IPS-18c (cell line): Measurements from ENCODE around the gene SORCS3.

Experiments
- H3K4me3 ChIP-seq: 2 replicates; pipeline ENCODE4 v1.7.0; 2013; ENCODE audit warnings: low read depth, mild to moderate bottlenecking, low read length, moderate library complexity; ENCODE audit not compliant: insufficient read depth
- H3K9me3 ChIP-seq: one replicate; pipeline ENCODE4 v1.6.1; 2013; ENCODE audit warnings: mild to moderate bottlenecking, low read length, moderate library complexity; ENCODE audit not compliant: control insufficient read depth, insufficient read depth

The SORCS3 gene

DNA sequence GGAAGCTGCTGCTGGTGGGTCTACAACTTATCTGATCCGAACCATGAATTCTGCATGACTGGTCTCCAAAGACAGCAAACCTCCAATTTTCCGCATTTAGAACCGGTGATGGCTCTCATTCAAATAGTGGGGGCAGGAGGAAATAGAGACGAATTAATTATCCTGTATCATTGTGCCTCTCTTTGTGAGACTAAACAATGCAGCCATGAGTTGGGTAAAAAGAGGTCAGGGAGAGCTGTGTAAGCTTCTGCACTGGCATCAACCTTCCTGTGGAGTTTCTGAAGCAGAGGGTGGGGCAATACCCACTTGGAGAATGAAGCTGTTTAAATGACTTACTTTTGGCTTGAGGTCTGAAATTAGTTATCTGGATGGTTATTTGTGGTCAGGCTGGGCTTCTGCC lies 266.4 kb downstream of the SORCS3 start:
- no peaks in the 10 kb centered on the region for H3K9me3 ChIP-seq
- no peak overlapping the region for H3K4me3 ChIP-seq

DNA sequence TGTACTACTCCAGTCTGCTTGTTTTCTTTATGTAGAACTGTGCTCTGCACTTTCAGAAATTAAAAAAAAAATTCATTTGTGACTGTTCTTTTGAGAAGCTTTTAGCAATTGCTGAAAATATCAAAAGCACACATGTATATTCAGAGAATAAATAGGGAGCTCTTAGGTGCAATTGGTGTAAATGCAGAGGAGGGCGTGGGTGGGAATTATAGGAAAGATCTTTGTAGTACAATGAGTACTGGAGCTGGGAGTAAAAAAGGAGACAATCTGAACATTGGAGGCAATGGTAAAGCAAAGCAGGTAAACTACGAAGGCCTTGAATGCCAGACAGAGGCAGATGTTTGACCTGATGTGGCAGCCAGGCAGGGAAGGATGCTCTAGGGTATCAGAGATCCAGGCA lies 267.5 kb downstream of the SORCS3 start:
- Histone ChIP-seq H3K4me3 (no peak overlapping the region), H3K9me3 (no peaks in the 10 kb centered on the region)

DNA sequence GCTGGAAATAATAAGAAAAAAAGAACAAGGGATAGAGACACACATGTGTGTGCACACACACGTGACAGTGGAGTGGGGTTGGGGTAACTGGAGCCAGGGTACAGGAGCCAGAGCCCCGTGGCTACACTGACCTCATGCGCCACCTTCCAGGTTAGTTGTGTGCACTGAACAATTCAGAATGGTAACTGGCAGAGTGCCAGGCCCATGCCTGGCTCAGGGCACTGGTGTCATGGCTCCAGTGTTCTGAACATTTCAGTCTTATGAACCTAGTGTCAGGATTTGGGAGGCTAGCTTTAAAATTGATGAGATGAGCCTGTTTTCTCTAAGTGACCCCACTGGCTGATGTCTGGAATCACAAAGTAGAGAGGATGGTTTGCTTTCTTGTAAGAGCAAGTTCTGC lies 269.6 kb downstream of the SORCS3 start:
- no peaks in the 10 kb centered on the region for H3K9me3 ChIP-seq
- no peak overlapping the region for H3K4me3 ChIP-seq

DNA sequence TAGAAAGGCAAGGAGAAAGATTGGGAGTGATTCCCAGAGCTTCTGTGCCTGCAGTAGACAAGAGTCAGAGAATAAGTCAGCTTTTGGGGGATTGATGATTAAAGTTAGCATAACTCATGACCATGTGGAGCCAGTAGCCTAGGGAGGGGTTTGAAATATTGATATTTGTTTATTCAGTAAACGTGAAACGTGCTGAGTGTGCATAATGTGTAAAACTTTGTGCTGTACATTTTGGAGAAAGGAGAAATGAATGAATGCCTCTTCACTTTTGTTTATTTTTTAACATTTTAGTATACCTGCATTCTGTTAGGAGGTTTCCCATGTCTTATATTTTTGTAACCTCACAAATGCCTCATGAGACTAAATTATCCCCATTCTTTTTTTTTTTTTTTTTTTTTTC lies 272.3 kb downstream of the SORCS3 start:
- no peaks in the 10 kb centered on the region for H3K9me3 ChIP-seq
- no peak overlapping the region for H3K4me3 ChIP-seq

DNA sequence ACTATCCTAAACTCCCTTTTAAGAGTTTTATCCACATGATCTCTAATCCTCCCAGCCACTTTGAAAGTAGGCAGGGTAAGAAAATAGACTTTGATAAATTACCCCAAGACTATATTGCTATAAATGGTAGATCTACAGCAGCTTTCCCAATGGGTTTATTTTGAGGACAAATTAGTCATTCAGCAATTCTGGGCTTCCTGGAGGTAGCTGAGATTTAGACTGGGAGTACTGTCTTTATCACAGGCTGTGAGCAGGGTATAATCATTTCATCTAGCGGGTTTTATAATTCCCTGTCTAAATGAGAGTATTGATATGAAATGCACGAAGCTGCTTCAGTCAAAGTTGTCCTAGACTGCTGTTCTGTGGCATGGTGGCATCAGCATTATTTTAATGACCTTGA lies 279.4 kb downstream of the SORCS3 start:
- Histone ChIP-seq H3K9me3 (no peaks in the 10 kb centered on the region), H3K4me3 (no peak overlapping the region)

DNA sequence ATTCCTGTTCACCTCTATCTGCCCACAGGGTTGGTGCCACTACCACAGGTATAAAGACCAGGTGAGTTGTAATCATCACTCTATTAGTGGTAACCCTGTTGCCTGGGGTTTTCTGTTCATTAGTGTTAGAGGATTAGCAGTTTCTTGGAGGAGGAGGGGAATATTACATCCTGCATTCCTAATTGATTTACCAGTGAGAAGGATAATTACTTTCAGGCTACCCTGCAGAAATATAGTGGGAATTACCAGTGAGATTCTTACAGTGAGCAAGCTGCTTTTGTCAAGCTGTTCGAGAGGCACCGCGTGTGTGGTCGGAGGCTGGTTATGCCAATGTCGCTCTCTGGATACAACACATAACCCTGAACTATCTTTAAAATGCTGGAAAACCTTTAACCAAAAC lies 280.7 kb downstream of the SORCS3 start:
- no peaks in the 10 kb centered on the region for H3K9me3 ChIP-seq

DNA sequence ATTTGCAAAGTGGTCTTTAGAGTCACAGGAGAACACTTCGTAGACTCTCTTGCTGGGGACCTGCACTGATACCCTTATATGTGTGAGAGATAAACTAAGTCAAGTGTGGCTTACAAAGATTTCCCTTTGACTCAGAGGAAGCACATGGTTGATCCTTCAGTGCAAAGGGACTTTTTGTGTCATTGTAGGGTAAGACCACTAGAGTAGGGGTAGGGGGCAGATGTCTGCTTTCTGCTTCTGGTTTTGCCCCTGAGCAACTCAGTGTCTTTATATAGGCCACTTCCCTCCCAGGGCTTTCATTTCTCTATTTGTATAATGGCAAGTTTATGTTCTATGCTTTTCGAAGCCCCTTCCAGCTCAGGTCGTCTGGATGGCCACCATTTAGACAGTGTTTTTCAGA lies 281.7 kb downstream of the SORCS3 start:
- no peak overlapping the region for H3K4me3 ChIP-seq
- H3K9me3 ChIP-seq = no peaks in the 10 kb centered on the region

More for the DNA sequence above, 280.7 kb downstream of the SORCS3 start:
- no peak overlapping the region for H3K4me3 ChIP-seq

DNA sequence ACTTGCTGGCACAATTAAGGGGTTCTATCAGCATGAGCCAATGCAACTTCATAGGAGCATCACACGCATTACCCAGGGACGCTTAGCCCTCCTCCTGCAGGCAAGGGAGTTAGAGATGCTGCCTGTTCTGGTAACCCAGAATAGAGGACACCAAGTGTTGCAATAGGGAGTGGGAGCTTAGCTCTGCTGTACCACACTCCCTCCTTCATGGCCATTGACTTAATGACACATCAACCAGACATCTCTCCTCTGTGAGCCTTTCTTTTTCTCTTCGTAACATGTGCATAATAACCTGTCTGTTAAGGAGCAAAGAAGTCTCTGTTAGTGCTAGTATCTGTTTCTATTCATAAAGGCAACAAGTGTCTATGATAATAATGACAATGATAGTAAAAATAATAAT lies 282.4 kb downstream of the SORCS3 start:
- H3K4me3 ChIP-seq = no peak overlapping the region
- no peaks in the 10 kb centered on the region for H3K9me3 ChIP-seq

DNA sequence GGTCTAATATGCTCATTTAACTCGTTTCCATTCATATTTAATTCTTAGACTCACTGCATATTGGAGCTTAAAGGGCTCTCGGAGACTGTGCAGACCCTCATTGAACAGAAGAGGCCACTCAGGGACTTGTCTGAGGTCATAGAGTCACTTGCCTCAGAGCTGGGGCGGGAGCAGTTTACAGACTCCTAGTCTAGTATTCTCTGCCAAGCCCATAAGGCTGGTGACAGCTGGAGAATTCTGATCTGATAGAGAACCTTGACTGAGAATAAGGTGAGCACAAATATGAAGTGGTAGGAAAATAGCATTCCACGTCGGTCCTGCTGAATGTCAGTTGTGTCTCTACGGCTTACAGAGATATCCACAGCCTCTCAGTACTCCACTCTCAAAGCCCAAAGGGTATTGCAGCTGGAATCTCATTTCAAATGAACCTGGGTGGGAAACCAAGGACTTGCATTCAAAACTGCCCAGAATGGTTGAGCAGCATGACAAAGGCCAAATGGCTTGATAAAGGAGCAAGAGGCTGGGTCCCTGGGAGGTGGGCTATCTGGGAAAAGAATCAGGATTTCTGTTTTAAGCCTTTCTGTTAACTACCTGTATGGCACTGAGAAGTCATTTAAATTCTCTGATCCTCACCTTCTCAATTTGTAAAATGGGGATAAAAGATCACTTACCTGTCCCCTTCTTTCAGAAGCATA lies 283.2 kb downstream of the SORCS3 start:
- H3K4me3 ChIP-seq = no peak overlapping the region
- no peaks in the 10 kb centered on the region for H3K9me3 ChIP-seq

DNA sequence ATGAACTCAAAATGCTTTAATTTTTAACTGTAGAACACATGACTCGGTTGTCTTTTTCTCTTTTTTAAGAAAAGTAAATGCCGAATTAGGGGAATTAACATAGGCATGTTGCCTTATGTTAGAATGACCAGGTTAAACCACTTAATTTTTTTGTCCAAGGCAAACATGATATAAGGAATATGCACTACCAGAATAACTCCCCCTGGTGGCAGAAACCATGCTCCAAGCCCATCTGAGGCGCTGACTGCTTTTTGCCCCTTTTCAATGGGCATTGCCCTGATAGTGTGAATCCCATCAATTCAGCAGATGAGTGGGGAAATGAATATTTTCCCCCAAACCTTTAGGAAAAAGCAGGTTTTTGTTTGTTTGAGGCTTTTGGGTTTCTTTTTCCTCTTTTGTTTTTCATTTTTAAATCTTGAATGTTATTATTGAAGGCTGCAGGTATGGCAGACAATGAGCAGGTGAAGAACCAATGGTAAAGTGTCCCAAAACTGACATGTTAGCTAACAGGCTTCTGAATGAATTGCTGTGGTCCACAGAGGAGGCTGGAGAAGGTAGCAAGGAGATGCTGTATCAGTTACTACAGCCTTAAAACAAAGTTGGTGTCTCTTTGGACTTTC lies 284.3 kb downstream of the SORCS3 start:
- Histone ChIP-seq H3K4me3 (no peak overlapping the region), H3K9me3 (no peaks in the 10 kb centered on the region)

DNA sequence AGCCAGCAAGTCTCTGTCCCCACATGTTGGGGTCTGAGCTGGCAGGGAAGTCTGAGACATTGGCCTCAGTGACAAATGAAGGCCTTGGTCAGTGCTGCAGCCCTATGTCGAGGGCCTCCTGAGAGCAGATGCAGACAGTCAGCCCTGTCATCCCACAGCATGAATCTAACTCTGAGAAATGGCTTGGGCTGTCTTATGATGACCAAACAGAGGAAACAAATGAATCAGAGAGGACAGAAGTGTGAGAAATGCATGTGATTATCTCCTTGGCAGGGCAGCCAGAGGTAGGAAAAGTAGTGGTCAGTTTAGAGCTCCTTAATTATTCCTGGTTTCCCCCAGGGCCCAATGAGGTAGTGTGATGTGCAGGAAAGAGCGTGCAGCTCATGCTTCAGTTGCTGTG lies 287.6 kb downstream of the SORCS3 start:
- Histone ChIP-seq H3K4me3 (no peak overlapping the region), H3K9me3 (no peaks in the 10 kb centered on the region)

DNA sequence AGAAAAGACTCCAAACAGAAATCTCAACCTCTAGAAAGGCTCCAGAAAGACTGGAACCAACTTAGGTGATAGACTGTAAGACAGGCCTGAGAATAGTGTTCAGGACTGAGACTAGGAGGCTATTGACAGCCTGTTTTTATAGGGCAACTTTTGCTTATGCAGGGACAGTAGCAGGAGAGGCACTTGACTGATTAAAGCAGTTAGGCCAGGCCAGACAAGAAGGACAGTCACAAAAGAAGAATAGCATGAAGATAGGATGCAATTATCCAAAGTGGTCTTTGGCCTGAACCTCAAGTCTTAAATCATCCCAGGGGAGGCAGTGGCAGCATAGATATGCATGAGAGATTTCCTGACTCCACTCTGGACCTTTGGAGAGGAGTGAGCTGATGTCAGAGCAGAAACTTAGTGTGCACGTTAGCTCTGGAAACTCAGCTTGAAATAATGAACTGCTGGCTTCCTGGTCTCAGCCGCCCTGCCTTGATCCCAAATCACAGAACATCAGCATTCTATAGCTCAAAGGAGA lies 290.6 kb downstream of the SORCS3 start:
- Histone ChIP-seq H3K4me3 (no peak overlapping the region), H3K9me3 (no peaks in the 10 kb centered on the region)

DNA sequence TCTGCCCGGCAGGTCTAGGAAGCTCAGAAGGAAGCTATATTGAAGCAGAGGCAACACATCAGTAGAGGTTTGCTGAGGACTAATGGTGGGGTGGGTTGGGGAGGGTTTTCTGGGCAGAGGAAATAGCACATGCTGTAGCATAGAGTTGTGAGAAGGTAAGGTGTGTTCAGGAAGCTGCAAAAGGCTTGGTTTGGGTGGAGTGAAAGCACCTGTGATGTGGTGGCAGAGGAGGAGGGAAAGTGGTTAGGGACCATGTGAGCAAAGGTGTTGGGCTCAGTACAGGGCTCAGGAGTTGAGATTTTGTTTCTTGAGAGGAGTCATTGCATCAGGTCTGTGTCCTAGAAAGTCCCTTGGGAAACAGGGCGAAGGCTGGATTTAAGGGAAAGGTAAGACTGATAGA lies 294.6 kb downstream of the SORCS3 start:
- H3K9me3 ChIP-seq = no peaks in the 10 kb centered on the region
- no peak overlapping the region for H3K4me3 ChIP-seq

DNA sequence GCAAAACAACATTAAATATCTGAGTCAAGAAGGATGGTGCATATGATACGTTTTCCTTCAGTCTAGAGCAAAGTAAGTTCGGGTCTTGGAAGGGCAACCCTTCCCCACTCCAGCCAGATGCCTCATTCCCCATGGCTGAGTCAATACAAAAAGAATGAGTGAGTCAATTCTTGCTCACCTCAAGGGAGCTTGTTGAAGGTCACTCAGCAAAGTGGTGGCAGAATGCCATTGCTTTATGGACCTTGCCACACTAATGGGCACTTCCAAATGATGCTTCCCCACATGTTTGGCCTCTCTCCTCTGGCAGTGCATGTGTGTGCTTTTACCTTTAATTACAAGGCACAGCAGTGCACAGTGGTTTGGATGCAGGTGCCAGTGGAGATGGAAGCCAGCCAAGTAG lies 296.5 kb downstream of the SORCS3 start:
- Histone ChIP-seq H3K4me3 (no peak overlapping the region), H3K9me3 (no peaks in the 10 kb centered on the region)

DNA sequence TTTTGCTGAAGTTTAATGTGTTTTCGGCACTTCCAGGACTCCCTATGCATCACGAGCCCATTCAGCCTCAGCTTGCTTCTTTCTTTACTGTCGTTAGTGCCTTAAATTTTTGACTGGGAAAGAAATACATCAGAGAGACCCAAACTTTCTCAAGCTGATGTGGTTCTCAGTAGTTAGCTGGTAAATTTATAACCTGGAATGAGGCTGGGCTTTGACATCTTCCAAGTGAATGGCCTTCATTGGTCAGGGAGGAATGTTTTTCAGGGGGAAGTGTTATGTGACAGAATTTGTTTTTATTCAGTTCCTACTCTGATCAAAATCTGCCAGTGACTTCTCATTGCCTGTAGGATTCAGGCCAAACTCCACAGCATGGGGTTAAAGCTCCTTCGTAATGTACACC lies 296.9 kb downstream of the SORCS3 start:
- Histone ChIP-seq H3K4me3 (no peak overlapping the region), H3K9me3 (no peaks in the 10 kb centered on the region)

DNA sequence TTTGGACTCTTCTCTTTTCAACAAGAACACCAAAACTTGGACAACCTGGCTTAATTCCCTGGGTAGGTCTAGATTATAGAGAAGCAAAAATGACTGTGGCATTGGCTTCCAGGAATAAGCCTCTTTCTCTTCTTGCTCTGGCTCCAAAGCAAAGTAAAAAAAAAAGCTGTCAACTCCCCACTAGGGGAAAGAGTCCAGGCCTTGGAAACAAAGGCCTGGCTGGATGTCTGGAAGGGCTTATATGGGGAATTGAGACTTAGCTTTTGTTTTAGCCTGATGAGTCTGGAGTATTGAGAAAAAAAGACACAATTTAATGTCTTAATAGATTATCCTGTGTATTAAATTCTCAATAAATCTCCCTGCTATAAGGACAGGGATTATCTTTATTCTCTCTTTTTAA lies 300.6 kb downstream of the SORCS3 start:
- Histone ChIP-seq H3K9me3 (no peaks in the 10 kb centered on the region), H3K4me3 (no peak overlapping the region)

DNA sequence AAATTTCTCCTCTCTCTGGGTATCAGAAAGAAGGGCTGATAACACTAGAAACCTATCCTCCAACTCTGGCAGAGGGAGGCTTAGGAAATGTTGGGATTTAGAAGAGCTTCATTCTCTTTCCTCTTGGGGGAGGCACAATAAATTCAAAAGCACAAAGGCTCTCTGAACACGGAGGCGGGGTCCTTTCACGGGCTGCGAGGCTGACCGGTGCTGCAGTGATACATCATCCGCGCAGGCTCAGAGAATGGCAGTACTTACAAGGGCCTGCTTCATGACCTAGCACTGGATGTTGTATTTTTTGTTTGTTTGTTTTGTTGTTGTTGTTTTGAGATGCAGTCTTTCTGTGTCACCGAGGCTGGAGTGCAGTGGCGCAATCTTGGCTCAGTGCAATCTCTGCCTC lies 306.2 kb downstream of the SORCS3 start:
- Histone ChIP-seq H3K9me3 (no peaks in the 10 kb centered on the region), H3K4me3 (no peak overlapping the region)

DNA sequence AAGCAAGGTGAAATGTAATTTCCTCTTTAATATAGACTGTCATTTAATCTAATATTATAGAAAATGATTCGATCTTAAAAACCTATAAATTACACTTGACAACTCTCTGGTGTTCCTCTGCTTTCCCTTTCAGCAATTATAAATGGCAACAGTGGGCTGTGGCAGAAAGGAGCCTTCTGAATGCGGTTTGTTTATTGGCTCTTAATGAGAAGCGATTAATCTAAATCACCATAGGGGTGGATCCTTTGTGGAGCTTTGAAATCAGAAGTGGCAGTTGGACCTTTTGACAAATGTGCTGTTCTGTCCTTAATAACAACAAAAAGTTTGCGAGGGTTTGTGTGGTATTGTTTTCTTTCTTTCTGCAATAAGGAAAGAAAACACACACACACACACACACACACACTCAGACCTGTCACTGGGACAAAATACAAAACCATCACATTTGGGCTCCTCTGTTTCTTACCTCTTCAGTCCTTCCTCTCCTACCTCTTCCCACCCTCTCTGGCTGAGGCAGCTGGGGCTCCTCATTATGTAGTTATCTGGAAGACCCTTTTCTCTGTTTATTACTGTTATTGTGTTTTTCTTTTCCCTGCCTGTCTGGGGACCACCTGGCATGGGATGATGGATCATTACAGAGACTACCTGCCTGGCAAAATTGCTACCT lies 316.2 kb downstream of the SORCS3 start:
- Histone ChIP-seq H3K4me3 (no peak overlapping the region), H3K9me3 (no peaks in the 10 kb centered on the region)
